NCI-H510A (cell line): ENCODE results near the gene MORC2.
A peak's percentile ranks its signal among the peaks of the same experiment; 100 is the strongest.

Source experiments
- DNase-seq: peaks from one replicate; lab custom pipeline; 2025; lab: John Stamatoyannopoulos, UW

Gene MORC2

GRCh38 chr22:30968015-30968923 lies at the start of gene MORC2:
MORC2 (minus strand) TSS chr22:30968774; CDS start chr22:30967889, 885 bp downstream.
- DNase-seq = peak; percentile 41

GRCh38 chr22:31005535-31005934 lies 37.0 kb upstream of the MORC2 start:
- no peak for DNase-seq

- DNase-seq = no peak
Measured at GRCh38 chr22:31001124-31001770, 32.7 kb upstream of the MORC2 start.

GRCh38 chr22:30998329-30998728 lies 29.8 kb upstream of the MORC2 start:
- DNase-seq = no peak

GRCh38 chr22:30996462-30996861 lies 27.9 kb upstream of the MORC2 start:
- no peak for DNase-seq

- DNase-seq = no peak
Measured at GRCh38 chr22:30994960-30995359, 26.4 kb upstream of the MORC2 start.

- DNase-seq = no peak
Measured at GRCh38 chr22:30992565-30992964, 24.0 kb upstream of the MORC2 start.

- DNase-seq = no peak
Measured at GRCh38 chr22:30990690-30991089, 22.1 kb upstream of the MORC2 start.

GRCh38 chr22:30989474-30989873 lies 20.9 kb upstream of the MORC2 start:
- DNase-seq = no peak

- DNase-seq = no peak
Measured at GRCh38 chr22:30985561-30986208, 17.1 kb upstream of the MORC2 start.

- no peak for DNase-seq
Measured at GRCh38 chr22:30984317-30984716, 15.7 kb upstream of the MORC2 start.

GRCh38 chr22:30982512-30982911 lies 13.9 kb upstream of the MORC2 start:
- no peak for DNase-seq

- no peak for DNase-seq
Measured at GRCh38 chr22:30979932-30980331, 11.4 kb upstream of the MORC2 start.

GRCh38 chr22:30978304-30978962 lies 9.9 kb upstream of the MORC2 start:
- DNase-seq = no peak

GRCh38 chr22:30970356-30970746 lies 1.8 kb upstream of the MORC2 start:
- DNase-seq = no peak

- no peak for DNase-seq
Measured at GRCh38 chr22:30969532-30970355, 1.2 kb upstream of the MORC2 start.

GRCh38 chr22:30968924-30969531 lies 454 bp upstream of the MORC2 start, which contains the start of gene TUG1:
TUG1 (plus strand) TSS chr22:30969265.
- peak; percentile 88 for DNase-seq

- no peak for DNase-seq
Measured at GRCh38 chr22:30964858-30965257, 3.7 kb downstream of the MORC2 start.

GRCh38 chr22:30955153-30955552 lies 13.4 kb downstream of the MORC2 start:
- DNase-seq = no peak

- DNase-seq = no peak
Measured at GRCh38 chr22:30953206-30953605, 15.4 kb downstream of the MORC2 start.
